ENCODE measurements around the gene BST1. TPM values are rescaled to one million over a fixed set of nuclear protein-coding genes. Genes with fewer than 3 reads are reported as not detected.
A peak's percentile ranks its signal among the peaks of the same experiment; 100 is the strongest.

Gene BST1
- polyA plus RNA-seq, 1 of the 3 experiments (the other 2 are of a cell fraction): 7.3 TPM

DNA sequence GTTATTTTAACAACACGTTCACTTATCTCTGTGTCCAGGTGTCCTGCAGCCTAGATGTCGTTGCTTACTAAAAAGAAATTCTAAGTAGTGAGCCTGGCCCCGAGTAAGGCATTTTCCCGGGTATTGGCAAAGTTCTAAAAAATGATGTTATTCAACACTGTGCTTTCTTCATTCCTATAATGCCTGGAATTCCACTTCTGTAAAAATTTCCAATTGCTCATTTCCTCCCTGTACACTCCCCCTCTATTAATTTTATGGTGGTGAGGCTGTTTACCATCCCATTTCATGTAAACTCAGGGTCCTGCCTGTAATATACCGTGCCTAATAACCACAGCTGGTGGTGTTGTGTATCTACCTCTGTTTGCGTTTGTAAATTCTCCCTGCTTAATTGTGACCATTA is 14.2 kb downstream of the BST1 start:
- no peak overlapping the region; the same call in none of the 2 replicates for H2AFZ ChIP-seq (ENCODE audit: low read depth)
- H3K36me3 ChIP-seq (replicated peaks in 1 of 2; ENCODE audit: control insufficient read depth in 1 of 2, insufficient read depth in 2 of 2, low read length in 1 of 2): no peaks in the 10 kb centered on the region
- no peak overlapping the region for H3K9ac ChIP-seq
- TF ChIP-seq TEAD4 (IDR thresholded peaks at IDR 0.05; ENCODE audit: borderline replicate concordance, insufficient read depth) (peak; percentile 56; the same call in 1 of the 2 replicates), MXI1 (IDR thresholded peaks at IDR 0.05; ENCODE audit: low read depth, low read length) (no peak)
- H3F3A ChIP-seq (replicated peaks; ENCODE audit: insufficient read depth): no peaks in the 10 kb centered on the region
- H3K9me2 ChIP-seq: no peaks in the 10 kb centered on the region
- no peaks in the 10 kb centered on the region for H4K20me1 ChIP-seq (ENCODE audit: insufficient read depth)
- ChIA-PET POLR2A (no interaction called here), CTCF (interaction anchor here (0.7 to 3.8 kb wide), 3 partner anchors 33 to 239 kb away, joined by 3 to 14 read pairs (median 3); no protein-coding TSS in a partner anchor)
- 65% methylated on average over 6 of the region's 6 CpGs for WGBS (ENCODE audit: low lambda C conversion rate)
- no peaks in the 10 kb centered on the region for H3K27me3 ChIP-seq (ENCODE audit: insufficient read depth)
- DNase-seq: no peak
- no peak overlapping the region for H3K27ac ChIP-seq (ENCODE audit: low read depth in 2 of 2, low read length in 1 of 2)
- H3K9me3 ChIP-seq: no peaks in the 10 kb centered on the region
- peak overlapping the region; percentile 37; the same call in 1 of the 2 replicates for H3K4me2 ChIP-seq
- peaks cover 0 to 13% of the 10 kb centered on the region in 2 experiments; a peak in 2 of 4 replicates for H3K4me1 ChIP-seq (ENCODE audit: control insufficient read depth in 1 of 2, insufficient read depth in 2 of 2, low read depth in 1 of 2, low read length in 1 of 2)
- no peaks in the 10 kb centered on the region for H3K79me2 ChIP-seq (ENCODE audit: insufficient read depth)
- no peak overlapping the region; a peak in 1 of 4 replicates for H3K4me3 ChIP-seq (ENCODE audit: low read depth in 2 of 2, low read length in 1 of 2)

DNA sequence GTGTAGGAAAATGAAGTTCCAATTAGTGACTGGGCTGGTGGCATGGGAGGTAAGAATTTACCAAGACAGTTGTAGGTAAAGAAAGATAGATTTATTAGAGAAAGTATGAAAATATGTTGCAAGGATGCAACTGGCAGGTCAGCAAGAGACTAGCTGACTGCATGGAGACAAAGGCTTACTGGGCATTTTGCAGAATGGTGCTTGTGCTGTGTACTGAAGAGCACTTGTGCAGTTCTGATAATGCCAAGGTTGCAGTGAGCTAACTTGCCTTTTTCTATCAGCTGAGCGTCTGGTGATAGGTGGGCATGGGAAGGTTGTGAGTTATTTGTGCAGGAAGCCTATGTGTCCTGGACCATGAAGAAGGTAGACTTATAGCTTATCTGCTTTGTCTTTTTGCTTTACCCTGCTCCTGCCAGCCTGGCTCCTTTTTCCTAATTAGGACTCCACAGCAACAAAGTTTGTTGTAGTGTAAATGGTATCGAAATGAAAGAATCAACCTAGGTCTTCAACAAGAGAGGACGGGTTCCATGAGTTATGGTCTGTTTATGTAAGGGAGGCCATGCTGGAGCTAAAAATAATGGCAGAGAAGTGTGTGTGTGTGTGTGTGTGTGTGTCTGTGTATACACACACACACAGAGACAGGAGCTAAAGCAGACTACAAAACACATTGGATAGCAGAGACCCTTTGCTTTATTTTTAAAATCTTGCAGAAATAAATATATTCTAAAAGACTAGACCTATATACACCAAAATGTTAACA is 15.0 kb downstream of the BST1 start:
- Histone ChIP-seq H3K79me2 (ENCODE audit: insufficient read depth) (no peaks in the 10 kb centered on the region), H3K4me2 (no peak overlapping the region), H3K27me3 (ENCODE audit: insufficient read depth) (no peaks in the 10 kb centered on the region), H3K9ac (no peak overlapping the region), H2AFZ (ENCODE audit: low read depth) (peak overlapping the region; percentile 12), H4K20me1 (ENCODE audit: insufficient read depth) (no peaks in the 10 kb centered on the region), H3K4me1 (ENCODE audit: control insufficient read depth in 1 of 2, insufficient read depth in 2 of 2, low read depth in 1 of 2, low read length in 1 of 2) (peaks cover 0 to 13% of the 10 kb centered on the region in 2 experiments; a peak in 2 of 4 replicates), H3K9me3 (no peaks in the 10 kb centered on the region), H3F3A (replicated peaks; ENCODE audit: insufficient read depth) (no peaks in the 10 kb centered on the region), H3K9me2 (no peaks in the 10 kb centered on the region), H3K36me3 (replicated peaks in 1 of 2; ENCODE audit: control insufficient read depth in 1 of 2, insufficient read depth in 2 of 2, low read length in 1 of 2) (no peaks in the 10 kb centered on the region), H3K4me3 (ENCODE audit: low read depth in 2 of 2, low read length in 1 of 2) (no peak overlapping the region), H3K27ac (ENCODE audit: low read depth in 2 of 2, low read length in 1 of 2) (no peak overlapping the region)
- ChIA-PET POLR2A (no interaction called here), CTCF (interaction anchor here (0.7 to 3.8 kb wide), 3 partner anchors 33 to 238 kb away, joined by 3 to 14 read pairs (median 3); no protein-coding TSS in a partner anchor)
- 94% methylated on average over 3 of the region's 3 CpGs for WGBS (ENCODE audit: low lambda C conversion rate)
- no peak for TF ChIP-seq GATA2 (CRISPR knock-in tag; IDR thresholded peaks at IDR 0.05)
- TF ChIP-seq, protein P1, sequence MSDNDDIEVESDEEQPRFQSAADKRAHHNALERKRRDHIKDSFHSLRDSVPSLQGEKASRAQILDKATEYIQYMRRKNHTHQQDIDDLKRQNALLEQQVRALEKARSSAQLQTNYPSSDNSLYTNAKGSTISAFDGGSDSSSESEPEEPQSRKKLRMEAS (IDR thresholded peaks at IDR 0.05; ENCODE audit: low read depth): no peak
- no peak for TF ChIP-seq CHD2 (IDR thresholded peaks at IDR 0.05; ENCODE audit: low read length, partially characterized antibody)
- TF ChIP-seq SIN3A (IDR thresholded peaks at IDR 0.05; ENCODE audit: borderline replicate concordance, low read depth, low read length): no peak
- no peak for TF ChIP-seq NFIC (IDR thresholded peaks at IDR 0.05; ENCODE audit: borderline replicate concordance)
- TF ChIP-seq, protein P2, sequence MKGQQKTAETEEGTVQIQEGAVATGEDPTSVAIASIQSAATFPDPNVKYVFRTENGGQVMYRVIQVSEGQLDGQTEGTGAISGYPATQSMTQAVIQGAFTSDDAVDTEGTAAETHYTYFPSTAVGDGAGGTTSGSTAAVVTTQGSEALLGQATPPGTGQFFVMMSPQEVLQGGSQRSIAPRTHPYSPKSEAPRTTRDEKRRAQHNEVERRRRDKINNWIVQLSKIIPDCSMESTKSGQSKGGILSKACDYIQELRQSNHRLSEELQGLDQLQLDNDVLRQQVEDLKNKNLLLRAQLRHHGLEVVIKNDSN (IDR thresholded peaks at IDR 0.05; ENCODE audit: borderline replicate concordance, low read depth): no peak
- DNase-seq: no peak

DNA sequence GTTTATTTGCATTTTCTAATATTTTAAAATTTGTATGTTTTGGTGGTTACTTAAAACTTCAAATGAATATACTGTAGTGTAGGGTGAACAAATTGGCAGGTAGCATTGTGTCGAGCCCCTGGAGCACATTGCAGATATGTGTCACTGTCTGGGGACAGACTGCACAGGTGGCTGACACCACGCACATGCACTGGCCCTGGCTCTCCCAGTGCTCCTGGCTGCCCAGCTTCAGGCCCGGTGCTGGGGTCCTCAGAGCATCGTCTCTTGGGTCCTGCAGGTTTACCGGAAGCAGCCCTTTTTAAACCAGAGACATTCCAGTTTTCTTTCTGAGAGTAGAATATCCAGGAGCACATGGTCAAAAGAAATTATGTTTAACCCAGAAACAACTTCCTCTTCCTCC is 15.6 kb downstream of the BST1 start:
- Histone ChIP-seq H2AFZ (ENCODE audit: low read depth) (no peak overlapping the region), H3K9me3 (no peaks in the 10 kb centered on the region), H3K27me3 (ENCODE audit: insufficient read depth) (no peaks in the 10 kb centered on the region), H3K9me2 (no peaks in the 10 kb centered on the region), H3K4me2 (no peak overlapping the region), H3K4me3 (ENCODE audit: low read depth in 2 of 2, low read length in 1 of 2) (no peak overlapping the region), H3K9ac (no peak overlapping the region), H3F3A (replicated peaks; ENCODE audit: insufficient read depth) (no peaks in the 10 kb centered on the region), H4K20me1 (ENCODE audit: insufficient read depth) (no peaks in the 10 kb centered on the region), H3K79me2 (ENCODE audit: insufficient read depth) (no peaks in the 10 kb centered on the region), H3K36me3 (replicated peaks in 1 of 2; ENCODE audit: control insufficient read depth in 1 of 2, insufficient read depth in 2 of 2, low read length in 1 of 2) (no peaks in the 10 kb centered on the region), H3K4me1 (ENCODE audit: control insufficient read depth in 1 of 2, insufficient read depth in 2 of 2, low read depth in 1 of 2, low read length in 1 of 2) (peaks cover 0 to 13% of the 10 kb centered on the region in 2 experiments; a peak in 2 of 4 replicates), H3K27ac (ENCODE audit: low read depth in 2 of 2, low read length in 1 of 2) (no peak overlapping the region)
- ChIA-PET POLR2A (no interaction called here), CTCF (interaction anchor here (3.8 kb wide), 1 partner anchor 87 kb away, joined by 14 read pairs; no protein-coding TSS in a partner anchor)
- WGBS (ENCODE audit: low lambda C conversion rate): 89% methylated on average over 5 of the region's 5 CpGs
- no peak for DNase-seq
- TF ChIP-seq FOXM1 (IDR thresholded peaks at IDR 0.05; ENCODE audit: low read depth) (no peak), CHD2 (IDR thresholded peaks at IDR 0.05; ENCODE audit: low read length, partially characterized antibody) (no peak), MEF2A (IDR thresholded peaks at IDR 0.05; ENCODE audit: borderline replicate concordance, low read depth) (no peak), EZH2phosphoT487 (IDR thresholded peaks at IDR 0.05; ENCODE audit: borderline replicate concordance, low read depth) (no peak), RFX5 (IDR thresholded peaks at IDR 0.05; ENCODE audit: low read length) (no peak), RXRA (IDR thresholded peaks at IDR 0.05; ENCODE audit: borderline replicate concordance, low read depth) (no peak), SMC3 (IDR thresholded peaks at IDR 0.05; ENCODE audit: low read depth, low read length) (no peak), NFIC (IDR thresholded peaks at IDR 0.05; ENCODE audit: borderline replicate concordance) (no peak)
- TF ChIP-seq, protein P1 (IDR thresholded peaks at IDR 0.05; ENCODE audit: low read depth): no peak
- TF ChIP-seq, protein P2 (IDR thresholded peaks at IDR 0.05; ENCODE audit: borderline replicate concordance, low read depth): no peak
- TF ChIP-seq, protein P3, sequence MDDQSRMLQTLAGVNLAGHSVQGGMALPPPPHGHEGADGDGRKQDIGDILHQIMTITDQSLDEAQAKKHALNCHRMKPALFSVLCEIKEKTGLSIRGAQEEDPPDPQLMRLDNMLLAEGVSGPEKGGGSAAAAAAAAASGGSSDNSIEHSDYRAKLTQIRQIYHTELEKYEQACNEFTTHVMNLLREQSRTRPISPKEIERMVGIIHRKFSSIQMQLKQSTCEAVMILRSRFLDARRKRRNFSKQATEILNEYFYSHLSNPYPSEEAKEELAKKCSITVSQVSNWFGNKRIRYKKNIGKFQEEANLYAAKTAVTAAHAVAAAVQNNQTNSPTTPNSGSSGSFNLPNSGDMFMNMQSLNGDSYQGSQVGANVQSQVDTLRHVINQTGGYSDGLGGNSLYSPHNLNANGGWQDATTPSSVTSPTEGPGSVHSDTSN (IDR thresholded peaks at IDR 0.05): no peak

Data from SK-N-SH (cell line).